Common myeloid progenitor, CD34-positive (primary cell): Measurements from ENCODE around the gene REX1BD.

Experiments used
- CTCF ChIA-PET: fragments of 350-600 bp; sonication (Branson Sonifier 250); formaldehyde crosslinking; loops from one replicate; lab custom pipeline; 2021; ENCODE audit warnings: antibody characterized with exemption; lab: Charles Lee
- POLR2A ChIA-PET: fragments of 350-600 bp; sonication (Branson Sonifier 250); formaldehyde crosslinking; loops from one replicate; lab custom pipeline; 2021; ENCODE audit warnings: antibody characterized with exemption; lab: Charles Lee
- DNase-seq, 3 donors: peaks; one replicate each; pipeline versions ENCODE4 v3.0.0 to v3.0.0-alpha.2; 2013
- H3K27ac ChIP-seq, 2 experiments: 1 replicate in 1 of 2; 2 replicates in 1 of 2; pipeline ENCODE4 v1.7.0; 2013; ENCODE audit warnings: inconsistent platforms in 2 of 2, low read length in 2 of 2, mild to moderate bottlenecking in 2 of 2, low read depth in 1 of 2, moderate library complexity in 1 of 2; ENCODE audit not compliant: severe bottlenecking in 2 of 2, insufficient read depth in 1 of 2, poor library complexity in 1 of 2
- H3K27me3 ChIP-seq, 5 experiments: replicated peaks in 2 of 5; 1 replicate in 3 of 5; 2 replicates in 2 of 5; pipeline versions ENCODE4 v1.6.1 to v1.7.0; 2013; ENCODE audit warnings: low read length in 4 of 5, mild to moderate bottlenecking in 2 of 5, moderate library complexity in 2 of 5, inconsistent platforms in 1 of 5; ENCODE audit not compliant: insufficient read depth in 5 of 5, control insufficient read depth in 4 of 5
- H3K36me3 ChIP-seq, 4 experiments: 1 replicate in 2 of 4; 2 replicates in 2 of 4; pipeline versions ENCODE4 v1.6.1 to v1.7.0; 2013; ENCODE audit warnings: low read length in 3 of 4, control low read depth in 1 of 4, mild to moderate bottlenecking in 1 of 4; ENCODE audit not compliant: control insufficient read depth in 4 of 4, insufficient read depth in 4 of 4
- H3K4me1 ChIP-seq, 4 experiments: 1 replicate in 3 of 4; 2 replicates in 1 of 4; pipeline versions ENCODE4 v1.6.1 to v1.7.1; 2013; ENCODE audit warnings: low read length in 3 of 4, mild to moderate bottlenecking in 3 of 4, control low read depth in 1 of 4, inconsistent platforms in 1 of 4, moderate library complexity in 1 of 4; ENCODE audit not compliant: control insufficient read depth in 4 of 4, insufficient read depth in 4 of 4; ENCODE audit errors: control extremely low read depth in 1 of 4
- H3K4me3 ChIP-seq, 7 experiments: 1 replicate in 4 of 7; 2 replicates in 3 of 7; pipeline versions ENCODE4 v1.5.1 to v1.7.0; 2013; ENCODE audit warnings: mild to moderate bottlenecking in 7 of 7, low read length in 6 of 7, moderate library complexity in 6 of 7, inconsistent platforms in 2 of 7, low read depth in 2 of 7, control low read depth in 1 of 7; ENCODE audit not compliant: insufficient read depth in 4 of 7, control insufficient read depth in 1 of 7; ENCODE audit errors: extremely low read depth in 1 of 7
- H3K9me3 ChIP-seq, 5 experiments: 1 replicate in 4 of 5; 2 replicates in 1 of 5; pipeline versions ENCODE4 v1.6.1 to v1.7.1; 2013; ENCODE audit warnings: low read length in 4 of 5, mild to moderate bottlenecking in 2 of 5, inconsistent platforms in 1 of 5, low read depth in 1 of 5, moderate library complexity in 1 of 5; ENCODE audit not compliant: control insufficient read depth in 4 of 5, insufficient read depth in 2 of 5; ENCODE audit errors: control extremely low read depth in 1 of 5
- WGBS: methylation state at CpG from one replicate; pipeline ENCODE4 v1.1.5; 2013; ENCODE audit not compliant: insufficient coverage; 5-methylcytosine and 5-hydroxymethylcytosine counted together

Gene REX1BD

DNA sequence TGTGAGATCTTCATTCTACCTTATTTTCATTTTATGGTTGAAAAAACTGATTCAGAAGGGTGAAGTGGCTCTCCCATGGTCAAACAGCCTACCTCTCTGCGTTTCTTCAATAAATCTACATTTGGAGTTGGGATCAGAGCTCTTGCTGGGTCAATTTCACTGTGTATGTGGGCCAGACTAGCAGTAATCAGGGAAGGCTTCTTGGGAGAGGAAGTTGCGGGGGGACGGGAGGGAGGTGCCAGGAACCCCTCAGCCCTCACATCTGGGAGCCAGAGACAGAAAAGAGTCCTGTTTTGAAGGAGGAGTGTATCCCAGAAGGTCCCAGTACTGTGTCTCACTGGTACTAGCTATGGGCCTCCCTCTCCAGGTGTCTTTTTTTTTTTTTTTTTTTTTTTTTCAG lies 30.0 kb upstream of the REX1BD start:
- POLR2A ChIA-PET = interaction anchor here (1.8 kb wide), 1 partner anchor 13 kb away, joined by 5 read pairs; the partner anchor contains the start of gene UBA52
- WGBS = 50% methylated on average over 1 of the region's 3 CpGs
- CTCF ChIA-PET = interaction anchor here (0.8 to 2.3 kb wide), 7 partner anchors 12 to 119 kb away, joined by 3 to 7 read pairs (median 3); partner anchors contain the start of gene UBA52
- H3K36me3 ChIP-seq = peaks cover 5 to 21% (median 16%) of the 10 kb centered on the region in 4 experiments
- no peaks in the 10 kb centered on the region for H3K27me3 ChIP-seq
- H3K27ac ChIP-seq = peak overlapping the region; percentile 82 to 94
- peak overlapping the region in 6 of 7 experiments; percentile 86 to 97 (median 94) for H3K4me3 ChIP-seq
- H3K4me1 ChIP-seq = peaks cover 5 to 18% (median 11%) of the 10 kb centered on the region in 4 experiments
- H3K9me3 ChIP-seq = no peaks in the 10 kb centered on the region
- DNase-seq = no peak

DNA sequence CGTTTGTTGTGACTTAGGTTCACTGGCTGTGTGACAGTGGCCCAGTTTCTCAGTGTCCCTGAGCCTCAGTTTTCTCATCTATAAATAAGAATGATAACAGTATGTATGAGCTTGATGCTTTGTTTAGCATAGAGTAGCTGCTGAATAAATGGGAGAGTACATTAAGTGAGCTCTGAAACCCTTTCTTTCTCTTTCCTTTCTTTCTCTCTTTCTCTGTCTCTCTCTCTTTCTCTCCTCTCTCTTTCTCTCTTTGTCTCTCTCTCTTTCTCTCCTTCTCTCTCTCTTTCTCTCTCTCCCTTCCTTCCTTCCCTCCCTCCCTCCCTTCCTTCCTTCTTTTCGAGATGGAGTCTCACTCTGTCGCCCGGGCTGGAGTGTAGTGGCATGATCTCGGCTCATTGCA lies 28.9 kb upstream of the REX1BD start:
- CTCF ChIA-PET = interaction anchor here (1.6 to 2.3 kb wide), 2 partner anchors 11 to 40 kb away, joined by 5 to 7 read pairs; partner anchors contain the start of gene UBA52
- DNase-seq = no peak
- Histone ChIP-seq H3K27me3 (no peaks in the 10 kb centered on the region), H3K4me1 (peaks cover 5 to 18% (median 11%) of the 10 kb centered on the region in 4 experiments), H3K9me3 (no peaks in the 10 kb centered on the region), H3K36me3 (peaks cover 9 to 32% (median 18%) of the 10 kb centered on the region in 4 experiments), H3K27ac (no peak overlapping the region), H3K4me3 (no peak overlapping the region)
- WGBS = 30% methylated on average over 2 of the region's 5 CpGs
- POLR2A ChIA-PET = no interaction called here

DNA sequence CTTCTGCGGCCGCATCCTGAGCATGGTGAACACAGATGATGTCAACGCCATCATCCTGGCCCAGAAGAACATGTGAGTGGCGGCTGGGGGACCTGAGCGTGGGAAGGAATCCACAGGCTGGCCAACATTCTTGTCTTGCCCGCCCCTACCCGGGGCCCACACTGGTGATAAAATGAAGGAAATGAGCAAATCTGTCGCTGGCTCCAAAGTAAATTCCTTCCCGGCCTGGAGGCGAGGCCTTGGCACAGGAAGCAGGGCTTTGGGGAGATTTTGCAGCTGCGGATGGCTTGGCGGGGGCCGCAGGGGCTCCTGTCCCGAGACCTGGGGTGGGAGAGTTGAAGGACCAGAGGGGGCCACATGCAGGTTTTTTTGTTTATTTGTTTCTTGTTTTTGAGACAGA lies 26.5 kb upstream of the REX1BD start:
- Histone ChIP-seq H3K4me1 (peaks cover 5 to 18% (median 11%) of the 10 kb centered on the region in 4 experiments), H3K4me3 (no peak overlapping the region), H3K9me3 (no peaks in the 10 kb centered on the region), H3K27ac (no peak overlapping the region), H3K27me3 (no peaks in the 10 kb centered on the region), H3K36me3 (peaks cover 14 to 55% (median 32%) of the 10 kb centered on the region in 4 experiments)
- WGBS = 86% methylated on average over 12 of the region's 14 CpGs
- ChIA-PET CTCF (no interaction called here), POLR2A (no interaction called here)
- DNase-seq = no peak

DNA sequence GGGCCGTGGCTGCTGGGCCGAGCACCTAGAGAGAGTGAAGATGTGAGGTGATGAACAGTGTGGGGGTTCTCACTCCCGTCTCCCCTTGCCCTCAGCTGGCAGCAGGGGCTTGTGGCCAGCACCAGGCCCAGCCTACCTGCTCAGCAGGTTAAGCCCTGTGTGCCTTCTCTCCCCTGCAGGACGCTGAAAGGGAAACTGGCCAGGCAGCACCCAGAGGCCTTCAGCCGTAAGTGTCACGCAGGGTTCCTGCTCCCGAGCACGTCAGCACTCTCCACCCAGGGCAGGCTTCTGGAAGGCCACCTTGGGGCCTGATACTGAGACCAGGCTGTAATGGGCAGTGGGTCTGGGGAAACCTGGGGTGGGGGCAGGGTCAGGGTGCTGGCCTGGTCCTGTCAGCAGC lies 21.6 kb upstream of the REX1BD start:
- Histone ChIP-seq H3K4me1 (peaks cover 0 to 7% (median 5%) of the 10 kb centered on the region in 4 experiments), H3K36me3 (peaks cover 22 to 72% (median 49%) of the 10 kb centered on the region in 4 experiments), H3K27ac (no peak overlapping the region), H3K27me3 (no peaks in the 10 kb centered on the region), H3K4me3 (no peak overlapping the region), H3K9me3 (no peaks in the 10 kb centered on the region)
- ChIA-PET POLR2A (no interaction called here), CTCF (interaction anchor here (1.1 to 1.2 kb wide), 2 partner anchors 10 to 23 kb away, joined by 3 read pairs; partner anchors contain the start of gene KXD1)
- DNase-seq = no peak
- 100% methylated on average over 4 of the region's 8 CpGs for WGBS

DNA sequence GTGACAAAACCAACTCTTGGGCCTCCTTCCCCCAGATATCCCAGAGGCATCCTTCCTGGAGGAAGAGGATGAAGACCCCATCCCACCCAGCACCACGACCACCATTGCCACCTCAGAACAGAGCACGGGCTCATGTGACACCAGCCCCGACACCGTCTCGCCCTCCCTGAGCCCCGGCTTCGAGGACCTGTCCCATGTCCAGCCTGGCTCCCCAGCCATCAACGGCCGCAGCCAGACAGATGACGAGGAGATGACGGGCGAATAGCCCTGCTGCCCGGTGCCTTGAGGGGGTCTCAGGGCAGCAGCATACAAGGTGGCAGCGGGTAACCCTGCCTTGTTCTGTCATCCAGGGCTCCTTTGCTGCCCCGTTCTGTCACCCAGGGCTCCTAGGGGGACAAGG lies 20.2 kb upstream of the REX1BD start:
- ChIA-PET POLR2A (no interaction called here), CTCF (no interaction called here)
- no peak overlapping the region for H3K27ac ChIP-seq
- DNase-seq = no peak
- H3K9me3 ChIP-seq = no peaks in the 10 kb centered on the region
- no peak overlapping the region for H3K4me3 ChIP-seq
- H3K4me1 ChIP-seq = peaks cover 7 to 20% (median 16%) of the 10 kb centered on the region in 4 experiments
- H3K27me3 ChIP-seq = no peaks in the 10 kb centered on the region
- 96% methylated on average over 14 of the region's 15 CpGs for WGBS
- peaks cover 15 to 60% (median 46%) of the 10 kb centered on the region in 4 experiments for H3K36me3 ChIP-seq

DNA sequence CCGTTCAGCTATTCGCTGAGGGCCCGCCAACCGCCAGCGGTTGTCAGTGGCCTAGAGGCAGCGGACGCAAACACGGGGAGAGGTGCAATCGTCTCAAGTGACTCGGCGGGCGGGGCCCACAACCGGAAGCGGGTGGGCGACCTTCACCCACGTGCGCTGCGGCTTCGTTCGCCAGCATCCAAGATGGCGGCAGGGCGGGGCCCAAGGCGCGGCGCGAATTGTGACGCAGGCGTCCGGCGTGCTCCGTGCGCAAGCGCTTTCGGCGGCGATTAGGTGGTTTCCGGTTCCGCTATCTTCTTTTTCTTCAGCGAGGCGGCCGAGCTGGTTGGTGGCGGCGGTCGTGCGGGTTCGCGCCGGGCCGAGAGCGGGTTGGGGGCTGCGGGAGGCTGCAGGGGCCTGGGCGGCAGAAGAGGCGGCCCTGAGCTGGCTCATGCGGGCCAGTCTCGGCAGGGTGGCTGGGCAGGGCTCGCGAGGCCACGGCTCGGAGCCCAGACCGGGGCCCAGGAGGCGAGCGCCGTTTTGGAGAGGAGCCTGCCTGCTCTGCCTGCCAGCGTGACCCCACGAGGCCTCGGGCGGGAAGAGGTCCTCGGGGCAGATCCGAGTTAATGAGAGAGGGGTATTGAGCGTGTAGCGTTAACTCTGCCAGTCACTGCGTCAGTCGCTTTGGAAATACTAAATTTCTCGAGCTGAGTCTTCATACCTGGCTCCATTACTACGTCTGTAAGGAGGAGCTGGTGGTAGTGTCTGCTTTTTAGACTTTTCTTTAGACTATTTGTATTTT lies 16.8 kb upstream of the REX1BD start, which contains the start of gene UBA52:
TSS of gene UBA52 (plus strand) at position 294 of the 781 bp plus-strand sequence. CDS start 1,444 bp downstream, outside the sequence.
- no peaks in the 10 kb centered on the region for H3K9me3 ChIP-seq
- no peaks in the 10 kb centered on the region for H3K27me3 ChIP-seq
- ChIA-PET POLR2A (interaction anchor here (0.6 to 1.7 kb wide), 6 partner anchors 14 to 279 kb away, joined by 3 to 15 read pairs (median 4); partner anchors contain the start of genes ELL, KXD1 and REX1BD), CTCF (interaction anchor here (0.9 to 6.3 kb wide), 7 partner anchors 10 to 79 kb away, joined by 3 to 43 read pairs (median 5); partner anchors contain the start of gene REX1BD)
- peak; percentile 98 to 99 (median 99) for DNase-seq
- peaks cover 7 to 22% (median 20%) of the 10 kb centered on the region in 4 experiments for H3K4me1 ChIP-seq
- H3K27ac ChIP-seq = peak within 1 kb of the TSS; percentile 79 to 96
- H3K36me3 ChIP-seq = peaks cover 23 to 63% (median 52%) of the 10 kb centered on the region in 4 experiments
- under 1% methylated on average over 70 of the region's 75 CpGs for WGBS
- H3K4me3 ChIP-seq = peak within 1 kb of the TSS; percentile 68 to 99 (median 95)
